Subcutaneous abdominal adipose tissue (tissue), 5 donors: Measurements from ENCODE around the gene PET100.
A peak's percentile ranks its signal among the peaks of the same experiment; 100 is the strongest.

ENCODE experiments used
- H3K27ac ChIP-seq: one replicate; pipeline ENCODE4 v1.7.0; 2013; ENCODE audit warnings: low read depth, mild to moderate bottlenecking, inconsistent platforms, low read length, moderate library complexity
- H3K27me3 ChIP-seq, 5 donors: one replicate each; pipeline ENCODE4 v1.7.0; 2013; ENCODE audit warnings: low read length in 5 of 5, inconsistent platforms in 1 of 5; ENCODE audit not compliant: control insufficient read depth in 5 of 5, insufficient read depth in 4 of 5
- H3K36me3 ChIP-seq, 5 donors: one replicate each; pipeline ENCODE4 v1.7.0; 2013; ENCODE audit warnings: low read length in 5 of 5; ENCODE audit not compliant: control insufficient read depth in 5 of 5, insufficient read depth in 5 of 5
- H3K4me1 ChIP-seq, 5 donors: one replicate each; pipeline ENCODE4 v1.7.0; 2013; ENCODE audit warnings: low read length in 5 of 5, mild to moderate bottlenecking in 3 of 5, moderate library complexity in 1 of 5; ENCODE audit not compliant: control insufficient read depth in 5 of 5, insufficient read depth in 5 of 5
- H3K4me3 ChIP-seq, 5 donors: one replicate each; pipeline ENCODE4 v1.7.0; 2013; ENCODE audit warnings: low read length in 5 of 5, low read depth in 1 of 5
- H3K9ac ChIP-seq, 5 donors: one replicate each; pipeline ENCODE4 v1.7.0; 2013; ENCODE audit warnings: low read length in 5 of 5, mild to moderate bottlenecking in 4 of 5, moderate library complexity in 3 of 5
- H3K9me3 ChIP-seq, 5 donors: one replicate each; pipeline ENCODE4 v1.7.0; 2013; ENCODE audit warnings: low read length in 5 of 5; ENCODE audit not compliant: control insufficient read depth in 5 of 5
- donor health status: healthy.
- donor health status: healthy.
- donor health status: healthy.
- donor health status: healthy.
- donor health status: healthy.

The PET100 gene

DNA sequence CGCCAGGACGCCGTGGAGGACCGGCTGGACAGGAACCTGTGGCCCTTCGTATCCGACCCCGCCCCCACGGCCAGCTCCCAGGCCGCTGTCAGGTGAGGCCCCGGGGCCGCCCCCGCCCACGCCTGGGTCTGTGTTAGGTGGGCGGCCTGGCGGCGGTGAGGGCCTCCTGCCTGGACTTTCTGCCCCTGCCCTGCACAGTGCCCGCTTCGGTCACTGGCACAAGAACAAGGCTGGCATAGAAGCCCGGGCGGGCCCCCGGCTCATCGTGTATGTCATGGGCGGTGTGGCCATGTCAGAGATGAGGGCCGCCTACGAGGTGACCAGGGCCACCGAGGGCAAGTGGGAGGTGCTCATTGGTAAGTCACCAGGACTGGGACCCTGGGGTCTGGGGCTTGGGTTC is 17.6 kb downstream of the PET100 start:
- no peak overlapping the region for H3K27ac ChIP-seq
- peaks cover 0 to 12% (median 9%) of the 10 kb centered on the region in 5 donors for H3K27me3 ChIP-seq
- H3K9me3 ChIP-seq, result no peaks in the 10 kb centered on the region
- H3K4me3 ChIP-seq, result no peak overlapping the region
- peaks cover 0 to 3% (median 0%) of the 10 kb centered on the region in 5 donors for H3K36me3 ChIP-seq
- H3K4me1 ChIP-seq, result peaks cover under 1 to 3% (median 1%) of the 10 kb centered on the region in 5 donors
- no peak overlapping the region for H3K9ac ChIP-seq

- Histone ChIP-seq H3K9ac (no peak overlapping the region), H3K4me3 (no peak overlapping the region), H3K27ac (no peak overlapping the region), H3K27me3 (peaks cover 0 to 12% (median 9%) of the 10 kb centered on the region in 5 donors), H3K36me3 (no peaks in the 10 kb centered on the region), H3K4me1 (peaks cover 3 to 6% (median 4%) of the 10 kb centered on the region in 5 donors), H3K9me3 (no peaks in the 10 kb centered on the region)
Observed at GRCh38 chr19:7648265-7649014, 18.8 kb downstream of the PET100 start.

- Histone ChIP-seq H3K36me3 (no peaks in the 10 kb centered on the region), H3K9me3 (no peaks in the 10 kb centered on the region), H3K9ac (no peak overlapping the region), H3K27me3 (peaks cover 0 to 9% (median 4%) of the 10 kb centered on the region in 5 donors), H3K4me3 (no peak overlapping the region), H3K27ac (no peak overlapping the region), H3K4me1 (peaks cover 3 to 6% (median 4%) of the 10 kb centered on the region in 5 donors)
Observed at GRCh38 chr19:7650148-7650547, 20.6 kb downstream of the PET100 start.

GRCh38 chr19:7652061-7652641 is 22.6 kb downstream of the PET100 start:
- Histone ChIP-seq H3K9me3 (no peaks in the 10 kb centered on the region), H3K36me3 (no peaks in the 10 kb centered on the region), H3K27ac (no peak overlapping the region), H3K4me3 (peak overlapping the region in 3 of 5 donors; percentile 15 to 58 (median 53)), H3K4me1 (peaks cover 3 to 6% (median 4%) of the 10 kb centered on the region in 5 donors), H3K27me3 (peaks cover 0 to 7% (median 0%) of the 10 kb centered on the region in 5 donors), H3K9ac (no peak overlapping the region)

DNA sequence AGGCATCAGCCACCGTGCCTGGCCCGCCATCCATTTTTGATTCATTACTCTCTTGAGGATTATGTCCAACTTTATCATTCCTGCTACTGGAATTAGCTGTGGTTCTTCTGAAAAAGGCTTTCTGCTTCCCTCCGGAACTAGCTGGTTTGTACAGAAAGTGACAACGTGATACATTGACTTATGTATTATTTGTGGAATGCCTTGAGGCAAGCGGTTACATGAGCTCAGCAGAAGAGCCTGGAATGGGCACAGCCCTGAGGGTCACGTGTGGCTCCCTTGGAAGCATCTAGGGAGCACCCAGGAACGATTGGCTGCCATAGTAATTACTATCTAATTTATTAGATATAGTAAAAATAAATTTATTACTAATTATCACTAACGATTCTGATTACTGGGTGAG is 24.8 kb downstream of the PET100 start:
- H3K4me1 ChIP-seq, result peaks cover 3 to 11% (median 4%) of the 10 kb centered on the region in 5 donors
- H3K4me3 ChIP-seq, result no peak overlapping the region
- peaks cover 0 to 7% (median 0%) of the 10 kb centered on the region in 5 donors for H3K27me3 ChIP-seq
- no peaks in the 10 kb centered on the region for H3K9me3 ChIP-seq
- H3K27ac ChIP-seq, result no peak overlapping the region
- H3K36me3 ChIP-seq, result no peaks in the 10 kb centered on the region
- no peak overlapping the region for H3K9ac ChIP-seq

- Histone ChIP-seq H3K27ac (no peak overlapping the region), H3K9me3 (no peaks in the 10 kb centered on the region), H3K4me1 (peaks cover 3 to 11% (median 4%) of the 10 kb centered on the region in 5 donors)
Observed at GRCh38 chr19:7655581-7655980, 26.0 kb downstream of the PET100 start.

GRCh38 chr19:7657131-7657751 is 27.6 kb downstream of the PET100 start:
- H3K27ac ChIP-seq, result no peak overlapping the region
- H3K9ac ChIP-seq, result no peak overlapping the region
- H3K9me3 ChIP-seq, result no peaks in the 10 kb centered on the region
- H3K36me3 ChIP-seq, result no peaks in the 10 kb centered on the region
- no peak overlapping the region for H3K4me3 ChIP-seq
- H3K4me1 ChIP-seq, result peaks cover under 1 to 7% (median 2%) of the 10 kb centered on the region in 5 donors
- H3K27me3 ChIP-seq, result no peaks in the 10 kb centered on the region

More at GRCh38 chr19:7655581-7655980, 26.0 kb downstream of the PET100 start:
- Histone ChIP-seq H3K36me3 (no peaks in the 10 kb centered on the region), H3K27me3 (peaks cover 0 to under 1% (median 0%) of the 10 kb centered on the region in 5 donors), H3K4me3 (no peak overlapping the region), H3K9ac (no peak overlapping the region)

DNA sequence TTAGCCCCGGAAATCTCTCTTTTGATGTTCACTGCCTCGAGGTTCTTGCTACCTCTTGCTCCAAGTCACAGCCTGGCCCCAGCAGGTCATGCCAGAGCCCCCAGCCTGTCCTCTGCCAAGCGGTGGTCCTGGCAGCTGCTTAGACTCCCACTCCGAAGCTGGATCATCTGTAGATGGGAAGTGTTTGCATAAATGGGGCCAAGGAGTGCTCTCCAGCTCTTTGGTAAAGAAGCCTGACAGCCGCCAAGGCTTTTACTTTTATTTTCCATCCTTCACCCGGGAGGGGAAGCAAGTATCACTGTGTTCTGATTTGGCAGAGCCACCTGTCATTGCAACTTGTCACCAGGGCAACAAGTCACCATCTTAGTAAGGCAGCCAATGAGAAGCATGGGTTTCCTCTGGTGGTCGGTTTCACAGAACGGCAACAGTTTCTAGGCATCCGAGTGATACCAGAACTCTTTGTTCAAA is 28.7 kb downstream of the PET100 start:
- no peak overlapping the region for H3K27ac ChIP-seq
- H3K27me3 ChIP-seq, result peaks cover 0 to 4% (median 0%) of the 10 kb centered on the region in 5 donors
- H3K4me3 ChIP-seq, result no peak overlapping the region
- H3K4me1 ChIP-seq, result peaks cover 0 to 5% (median 0%) of the 10 kb centered on the region in 5 donors
- no peak overlapping the region for H3K9ac ChIP-seq
- H3K9me3 ChIP-seq, result no peaks in the 10 kb centered on the region
- H3K36me3 ChIP-seq, result no peaks in the 10 kb centered on the region

DNA sequence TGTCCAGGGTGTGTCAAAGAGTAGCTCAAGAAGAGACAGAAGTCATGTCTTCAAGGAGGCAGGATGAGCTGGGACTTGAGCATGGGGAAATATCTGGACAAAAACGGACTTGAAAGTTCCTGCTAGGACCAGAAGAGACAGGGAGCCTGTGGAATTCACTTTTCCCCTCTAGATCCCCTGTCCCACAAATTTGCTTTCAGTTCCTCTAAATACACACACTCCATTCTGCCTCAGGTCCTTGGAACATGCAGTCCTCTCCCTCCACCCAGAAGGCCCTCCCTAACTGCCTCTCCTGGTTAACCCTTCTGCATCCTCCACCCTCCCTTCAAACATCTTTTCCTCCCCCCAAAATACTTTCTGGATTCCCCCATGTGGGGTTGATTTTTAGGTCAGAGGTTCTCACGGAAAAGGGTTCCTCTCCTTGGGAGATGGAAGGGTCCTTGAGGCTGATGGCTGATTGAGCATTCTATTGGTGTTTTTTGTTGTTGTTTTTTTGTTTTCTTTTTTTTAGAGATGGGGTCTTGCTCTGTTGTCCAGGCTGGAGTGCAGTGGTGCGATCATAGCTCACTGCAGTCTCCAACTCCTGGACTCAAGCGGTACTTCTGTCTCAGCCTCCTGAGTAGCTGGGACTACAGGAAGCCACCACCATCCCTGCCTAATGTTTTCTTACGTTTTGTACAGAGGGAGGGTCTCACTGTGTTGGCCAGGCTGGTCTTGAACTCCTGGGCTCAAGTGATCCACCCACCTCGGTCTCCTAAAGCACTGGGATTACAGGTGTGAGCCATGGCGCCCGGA is 32.3 kb downstream of the PET100 start:
- H3K9ac ChIP-seq, result no peak overlapping the region
- H3K4me3 ChIP-seq, result no peak overlapping the region
- H3K27me3 ChIP-seq, result peaks cover 0 to 7% (median 0%) of the 10 kb centered on the region in 5 donors
- H3K4me1 ChIP-seq, result peaks cover 0 to 5% (median 0%) of the 10 kb centered on the region in 5 donors
- H3K36me3 ChIP-seq, result no peaks in the 10 kb centered on the region
- no peaks in the 10 kb centered on the region for H3K9me3 ChIP-seq
- H3K27ac ChIP-seq, result no peak overlapping the region
